ENCODE results near the gene HNRNPUL1. TPM values are rescaled to one million over a fixed set of nuclear protein-coding genes. Genes with fewer than 3 reads are reported as not detected.

Gene HNRNPUL1
- total and polyA plus RNA-seq, 9 of the 15 experiments (the other 6 are each of a cell fraction or from before 2014, with no cell fraction given), result 7.3 to 211 (median 85.0) TPM

DNA sequence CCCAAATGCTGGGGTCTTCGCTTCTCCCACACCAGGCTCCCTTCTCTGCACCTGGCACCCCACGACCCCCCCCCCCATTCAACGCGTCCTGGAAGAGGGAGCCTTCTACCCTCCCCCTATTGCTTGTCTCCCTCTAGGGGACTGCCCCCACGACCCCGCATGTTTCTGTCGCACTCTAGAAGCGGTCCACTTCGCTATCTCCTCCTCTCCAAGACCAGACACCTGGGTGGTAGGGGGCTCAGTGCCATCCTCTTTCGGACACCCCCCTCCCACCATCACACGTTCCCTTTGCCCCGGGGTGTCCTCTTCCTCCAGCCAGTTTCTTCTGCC is 88.1 kb downstream of the HNRNPUL1 start:
- H3K9me3 ChIP-seq (replicated peaks; ENCODE audit: control insufficient read depth, insufficient read depth, low read depth, low read length), result no peaks in the 10 kb centered on the region
- TF ChIP-seq ZNF124 (CRISPR knock-in tag; IDR thresholded peaks at IDR 0.05) (no peak), CBX2 (IDR thresholded peaks at IDR 0.05; ENCODE audit: insufficient read depth, low read length, poor library complexity, severe bottlenecking) (no peak), FOXK2 (conservative IDR thresholded peaks at IDR 0.05 in 1 of 2, IDR thresholded peaks at IDR 0.05 in 1 of 2; ENCODE audit: low read depth in 2 of 2) (peak in 1 of 2 experiments; percentile 43; a peak in 1 of 4 replicates), PATZ1 (CRISPR knock-in tag; IDR thresholded peaks at IDR 0.05; ENCODE audit: borderline replicate concordance) (no peak), ZNF282 (CRISPR knock-in tag; IDR thresholded peaks at IDR 0.05) (no peak), ZBTB11 (CRISPR knock-in tag; IDR thresholded peaks at IDR 0.05) (0 out of 6 replicates have a peak, but pooled peaks of 1 of the 3 experiments have one; percentile 47), ZNF224 (CRISPR knock-in tag; IDR thresholded peaks at IDR 0.05) (no peak), ZBTB2 (IDR thresholded peaks at IDR 0.05) (peak; percentile 30; the same call in 1 of the 2 replicates), CHD2 (IDR thresholded peaks at IDR 0.05; ENCODE audit: low read depth, low read length) (no peak), HIVEP1 (CRISPR knock-in tag; IDR thresholded peaks at IDR 0.05) (no peak), TBL1XR1 (IDR thresholded peaks at IDR 0.05; ENCODE audit: low read length in 2 of 2) (no peak), PHTF2 (CRISPR knock-in tag; IDR thresholded peaks at IDR 0.05) (no peak), SMAD3 (CRISPR knock-in tag; conservative IDR thresholded peaks at IDR 0.05) (no peak), SPI1 (IDR thresholded peaks at IDR 0.05; ENCODE audit: borderline replicate concordance, low read depth, low read length) (peak; percentile 69), LEF1 (IDR thresholded peaks at IDR 0.05) (no peak), SP2 (IDR thresholded peaks at IDR 0.05; ENCODE audit: extremely low read depth, low read depth, low read length, poor library complexity, severe bottlenecking) (no peak), POLR2A (conservative IDR thresholded peaks at IDR 0.05) (peak; percentile 7), ZSCAN29 (IDR thresholded peaks at IDR 0.05) (no peak)

More for the DNA sequence above, 88.1 kb downstream of the HNRNPUL1 start:
- Histone ChIP-seq H4K20me1 (replicated peaks; ENCODE audit: control insufficient read depth, insufficient read depth, low read length) (peaks cover 17% of the 10 kb centered on the region), H3K27ac (ENCODE audit: extremely low read depth, low read depth, low read length) (peak overlapping the region; percentile 93), H3K4me1 (replicated peaks in 1 of 2; ENCODE audit: control insufficient read depth in 2 of 2, insufficient read depth in 2 of 2, low read length in 2 of 2) (peaks cover 11 to 44% of the 10 kb centered on the region in 2 experiments), H3K9me1 (ENCODE audit: control insufficient read depth, insufficient read depth, low read length) (no peaks in the 10 kb centered on the region), H3K4me3 (peak overlapping the region; percentile 98), H3K9ac (ENCODE audit: insufficient read depth in 1 of 2, low read depth in 2 of 2, low read length in 2 of 2) (peak overlapping the region; percentile 85 to 99), H3K36me3 (ENCODE audit: control insufficient read depth, insufficient read depth, low read length) (peaks cover 37% of the 10 kb centered on the region), H3K27me3 (ENCODE audit: control insufficient read depth in 2 of 2, insufficient read depth in 2 of 2, low read length in 2 of 2) (no peaks in the 10 kb centered on the region), H3K4me2 (ENCODE audit: insufficient read depth, low read length) (peak overlapping the region; percentile 100), H3K79me2 (ENCODE audit: control insufficient read depth, insufficient read depth, low read length) (peaks cover 66% of the 10 kb centered on the region), H2AFZ (ENCODE audit: low read depth, low read length) (no peak overlapping the region)
- ChIA-PET POLR2A (interaction anchor here (0.6 to 3.1 kb wide), 10 partner anchors 10 to 156 kb away, joined by 3 to 20 read pairs (median 4); partner anchors contain the start of gene B9D2), CTCF (ENCODE audit: low intra/inter-chr PET ratio) (no interaction called here)
- ATAC-seq, result no peak
- no TSS peak for BruUV-seq (replicated peaks)
- FAIRE-seq, result no peak
- no peak for DNase-seq (ENCODE audit: extremely low read depth in 1 of 4, low spot score in 3 of 4)
- intact Hi-C loops (cut with micrococcal nuclease) (loop anchor here (1.0 to 5.0 kb wide), 3 partner anchors 29 to 90 kb away; partner anchors contain the start of gene HNRNPUL1), in situ Hi-C loops (cut with MboI) (no loop called here)
- 0% methylated on average over 10 of the region's 12 CpGs for WGBS (ENCODE audit: insufficient coverage, low coverage, missing lambda C conversion rate)

Measured in K562 (cell line).